Measurements from ENCODE around the gene IFNA1. TPM values are rescaled to one million over a fixed set of nuclear protein-coding genes. Genes with fewer than 3 reads are reported as not detected.

Gene IFNA1
- total and polyA plus RNA-seq, 12 donors = not detected

DNA sequence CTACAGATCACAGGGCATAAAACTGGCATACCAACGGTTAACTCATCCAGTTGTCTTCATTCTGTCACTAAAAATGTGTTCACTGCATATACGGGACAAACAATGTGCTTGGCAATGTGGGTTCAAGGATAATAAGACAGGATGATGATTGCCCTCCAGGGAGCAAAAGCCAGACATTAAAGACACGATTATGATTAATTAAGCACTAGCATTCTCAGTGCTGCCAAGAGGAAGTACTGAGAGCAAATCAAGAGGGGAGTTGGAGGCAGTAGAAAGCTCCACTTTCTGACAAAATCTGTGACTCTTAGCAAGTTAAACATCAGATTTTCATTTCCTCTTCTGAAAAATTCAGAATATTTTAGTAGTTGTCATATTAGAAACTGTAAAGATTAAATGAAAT, 40.3 kb upstream of the IFNA1 start:
- DNase-seq (no peak), ATAC-seq (no peak)
- peaks cover 0 to 25% (median 15%) of the 10 kb centered on the region in 9 donors for H3K4me1 ChIP-seq
- WGBS, 2 donors = 34 to 38% methylated on average over 3 of the region's 3 CpGs
- TF ChIP-seq, protein P1, sequence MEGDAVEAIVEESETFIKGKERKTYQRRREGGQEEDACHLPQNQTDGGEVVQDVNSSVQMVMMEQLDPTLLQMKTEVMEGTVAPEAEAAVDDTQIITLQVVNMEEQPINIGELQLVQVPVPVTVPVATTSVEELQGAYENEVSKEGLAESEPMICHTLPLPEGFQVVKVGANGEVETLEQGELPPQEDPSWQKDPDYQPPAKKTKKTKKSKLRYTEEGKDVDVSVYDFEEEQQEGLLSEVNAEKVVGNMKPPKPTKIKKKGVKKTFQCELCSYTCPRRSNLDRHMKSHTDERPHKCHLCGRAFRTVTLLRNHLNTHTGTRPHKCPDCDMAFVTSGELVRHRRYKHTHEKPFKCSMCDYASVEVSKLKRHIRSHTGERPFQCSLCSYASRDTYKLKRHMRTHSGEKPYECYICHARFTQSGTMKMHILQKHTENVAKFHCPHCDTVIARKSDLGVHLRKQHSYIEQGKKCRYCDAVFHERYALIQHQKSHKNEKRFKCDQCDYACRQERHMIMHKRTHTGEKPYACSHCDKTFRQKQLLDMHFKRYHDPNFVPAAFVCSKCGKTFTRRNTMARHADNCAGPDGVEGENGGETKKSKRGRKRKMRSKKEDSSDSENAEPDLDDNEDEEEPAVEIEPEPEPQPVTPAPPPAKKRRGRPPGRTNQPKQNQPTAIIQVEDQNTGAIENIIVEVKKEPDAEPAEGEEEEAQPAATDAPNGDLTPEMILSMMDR (IDR thresholded peaks at IDR 0.05) = no peak
- peaks cover 0 to 98% (median 81%) of the 10 kb centered on the region in 7 donors for H3K27me3 ChIP-seq
- intact Hi-C loops (cut with DNase I) = loop anchor here in 5 of 10 donors (5.0 kb wide), 2 partner anchors 73 to 78 kb away; no protein-coding TSS in a partner anchor
- no peak overlapping the region for H3K27ac ChIP-seq
- H3K9me3 ChIP-seq = no peaks in the 10 kb centered on the region
- no peak overlapping the region for H3K4me3 ChIP-seq
- H3K36me3 ChIP-seq = no peaks in the 10 kb centered on the region

- 2% methylated on average over 53 of the region's 53 CpGs for WGBS, 2 donors
- no peaks in the 10 kb centered on the region for H3K36me3 ChIP-seq
- H3K27ac ChIP-seq = no peak overlapping the region
- H3K9me3 ChIP-seq = no peaks in the 10 kb centered on the region
- H3K27me3 ChIP-seq = peaks cover 0 to 80% (median 54%) of the 10 kb centered on the region in 7 donors
- peak in 1 of 8 donors; percentile 44 for ATAC-seq
- peaks cover 0 to 14% (median 9%) of the 10 kb centered on the region in 9 donors for H3K4me1 ChIP-seq
- H3K4me3 ChIP-seq = peak overlapping the region; percentile 4 to 36 (median 26)
- intact Hi-C loops (cut with DNase I) = no loop called here
- no peak for DNase-seq
- TF ChIP-seq, protein P1 (IDR thresholded peaks at IDR 0.05) = no peak
Observed at GRCh38 chr9:21402386-21403251, 37.6 kb upstream of the IFNA1 start.

- peaks cover 0 to 73% (median 48%) of the 10 kb centered on the region in 7 donors for H3K27me3 ChIP-seq
- DNase-seq (no peak), ATAC-seq (no peak)
- 59 to 66% methylated on average over 3 of the region's 3 CpGs for WGBS, 2 donors
- intact Hi-C loops (cut with DNase I) = no loop called here
- H3K27ac ChIP-seq = no peak overlapping the region
- H3K4me1 ChIP-seq = peaks cover 0 to 14% (median 9%) of the 10 kb centered on the region in 9 donors
- H3K4me3 ChIP-seq = no peak overlapping the region
- TF ChIP-seq, protein P1 (IDR thresholded peaks at IDR 0.05) = no peak
- H3K9me3 ChIP-seq = no peaks in the 10 kb centered on the region
- H3K36me3 ChIP-seq = no peaks in the 10 kb centered on the region
Observed at GRCh38 chr9:21404146-21404545, 36.1 kb upstream of the IFNA1 start.

DNA sequence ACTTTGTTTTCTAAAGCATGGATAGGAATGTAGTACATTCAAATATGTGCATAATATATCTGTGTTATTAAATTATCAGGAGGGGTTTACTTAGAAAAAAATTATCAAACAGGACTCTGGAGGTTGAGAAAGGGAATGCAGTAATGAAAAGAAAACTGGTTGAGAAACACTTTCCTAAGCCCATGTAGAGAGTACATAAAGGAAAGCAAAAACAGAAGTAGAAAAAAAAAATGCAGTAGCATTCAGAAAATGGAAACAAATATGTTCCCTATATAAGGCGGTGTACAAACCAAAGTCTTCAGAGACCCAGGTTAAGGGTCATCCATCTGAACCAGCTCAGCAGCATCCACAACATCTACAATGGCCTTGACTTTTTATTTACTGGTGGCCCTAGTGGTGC, 31.4 kb upstream of the IFNA1 start, which contains the start of gene IFNA8:
TSS of gene IFNA8 (plus strand) at position 301 of the 400 bp plus-strand sequence. CDS start at position 361, 60 bp downstream.
- peaks cover 0 to 46% (median 18%) of the 10 kb centered on the region in 7 donors for H3K27me3 ChIP-seq
- H3K9me3 ChIP-seq = no peaks in the 10 kb centered on the region
- no peak within 1 kb of the TSS for H3K4me3 ChIP-seq
- TF ChIP-seq, protein P1 (IDR thresholded peaks at IDR 0.05) = no peak
- intact Hi-C loops (cut with DNase I) = loop anchor here in 1 of 10 donors (1.0 kb wide), 1 partner anchor 15 kb away; no protein-coding TSS in a partner anchor
- no peaks in the 10 kb centered on the region for H3K36me3 ChIP-seq
- no peak within 1 kb of the TSS for H3K27ac ChIP-seq
- 86 to 90% methylated on average over 1 of the region's 1 CpG for WGBS, 2 donors
- no peaks in the 10 kb centered on the region for H3K4me1 ChIP-seq
- DNase-seq (no peak), ATAC-seq (no peak)

All from heart right ventricle (tissue), 16 donors.